A549 (cell line): ENCODE data around the gene NHSL2.

Experiments
- BCL3 ChIP-seq: fragments of >200 bp; sonication (Bioruptor Twin); formaldehyde crosslinking; IDR thresholded peaks from 3 replicates; pipeline ENCODE4 v1.6.1; 2016
- CBX8 ChIP-seq: fragments of 200-600 bp; sonication (generic); IDR thresholded peaks from 2 replicates; pipeline ENCODE4 v1.6.1; 2016
- CHD2 ChIP-seq: fragments of 150-350 bp; IDR thresholded peaks from 2 replicates; pipeline ENCODE4 v1.6.1; 2014; ENCODE audit warnings: low read length; ENCODE audit not compliant: partially characterized antibody
- CHD4 ChIP-seq: fragments of 200-600 bp; sonication (generic); IDR thresholded peaks from 2 replicates; pipeline ENCODE4 v1.6.1; 2016; ENCODE audit warnings: antibody characterized with exemption, mild to moderate bottlenecking, borderline replicate concordance
- CTCF ChIP-seq: fragments of >200 bp; sonication (Bioruptor Twin); formaldehyde crosslinking; IDR thresholded peaks from 3 replicates; pipeline ENCODE4 v1.5.1; 2016
- RCOR1 ChIP-seq: fragments of 150-350 bp; IDR thresholded peaks from 2 replicates; pipeline ENCODE4 v1.6.1; 2014; ENCODE audit warnings: antibody characterized with exemption, low read length, low read depth
- REST ChIP-seq: fragments of 200-600 bp; sonication (generic); IDR thresholded peaks from 2 replicates; pipeline ENCODE4 v1.6.1; 2016; ENCODE audit warnings: antibody characterized with exemption, mild to moderate bottlenecking, moderate library complexity

GRCh38 chrX:72102760-72103159 lies 192.1 kb downstream of the NHSL2 start:
- TF ChIP-seq RCOR1 (no peak), CHD2 (no peak), CTCF (no peak), CBX8 (no peak), REST (no peak), CHD4 (no peak), BCL3 (no peak)
